ENCODE data around the gene SUPT5H. TPM values are rescaled to one million over a fixed set of nuclear protein-coding genes. Genes with fewer than 3 reads are reported as not detected.

Gene SUPT5H
- total RNA-seq, 4 donors from 2014 or later, result 39.5 to 80.3 (median 67.7) TPM

- DNase-seq, result no peak
- H3K27ac ChIP-seq, result no peak overlapping the region
- H3K4me1 ChIP-seq, result peaks cover 0 to 11% (median 0%) of the 10 kb centered on the region in 3 donors
- H3K4me3 ChIP-seq, result no peak overlapping the region
- intact Hi-C loops (cut with DNase I), result no loop called here
- no peaks in the 10 kb centered on the region for H3K9me3 ChIP-seq
- peaks cover 0 to 56% (median 13%) of the 10 kb centered on the region in 3 donors for H3K36me3 ChIP-seq
- H3K27me3 ChIP-seq, result no peaks in the 10 kb centered on the region
- WGBS, 2 donors, result 90 to 95% methylated on average over 4 to 5 of the region's 15 CpGs
- TF ChIP-seq CTCF (IDR thresholded peaks at IDR 0.05), result no peak
- no peak for TF ChIP-seq POLR2A (IDR thresholded peaks at IDR 0.05)
Observed at GRCh38 chr19:39420769-39421168, 24.6 kb upstream of the SUPT5H start.

- TF ChIP-seq POLR2A (IDR thresholded peaks at IDR 0.05) (no peak), CTCF (IDR thresholded peaks at IDR 0.05) (no peak)
- no peaks in the 10 kb centered on the region for H3K27me3 ChIP-seq
- H3K9me3 ChIP-seq, result no peaks in the 10 kb centered on the region
- intact Hi-C loops (cut with DNase I), result no loop called here
- no peak for DNase-seq
- 89 to 95% methylated on average over 3 to 4 of the region's 5 CpGs for WGBS, 2 donors
- H3K4me3 ChIP-seq, result no peak overlapping the region
- H3K36me3 ChIP-seq, result peaks cover 0 to 56% (median 13%) of the 10 kb centered on the region in 3 donors
- H3K4me1 ChIP-seq, result no peaks in the 10 kb centered on the region
- H3K27ac ChIP-seq, result no peak overlapping the region
Observed at GRCh38 chr19:39422020-39422419, 23.4 kb upstream of the SUPT5H start.

GRCh38 chr19:39423258-39424086 is 21.9 kb upstream of the SUPT5H start:
- no peak for TF ChIP-seq POLR2A (IDR thresholded peaks at IDR 0.05)
- TF ChIP-seq CTCF (IDR thresholded peaks at IDR 0.05), result no peak
- DNase-seq, result no peak
- H3K9me3 ChIP-seq, result no peaks in the 10 kb centered on the region
- peaks cover 0 to 44% (median 12%) of the 10 kb centered on the region in 3 donors for H3K36me3 ChIP-seq
- peaks cover 0 to 7% (median 4%) of the 10 kb centered on the region in 3 donors for H3K4me1 ChIP-seq
- no peak overlapping the region for H3K4me3 ChIP-seq
- H3K27ac ChIP-seq, result no peak overlapping the region
- no peaks in the 10 kb centered on the region for H3K27me3 ChIP-seq
- intact Hi-C loops (cut with DNase I), result no loop called here
- WGBS, 2 donors, result 76 to 88% methylated on average over 3 to 25 of the region's 35 CpGs

GRCh38 chr19:39424934-39425333 is 20.4 kb upstream of the SUPT5H start:
- no peak overlapping the region for H3K4me3 ChIP-seq
- H3K4me1 ChIP-seq, result peaks cover 0 to 18% (median 14%) of the 10 kb centered on the region in 3 donors
- no peak overlapping the region for H3K27ac ChIP-seq
- no CpG with 5 or more reads among the region's 16 CpGs for WGBS, 2 donors
- TF ChIP-seq POLR2A (IDR thresholded peaks at IDR 0.05) (no peak), CTCF (IDR thresholded peaks at IDR 0.05) (no peak)
- H3K36me3 ChIP-seq, result peaks cover 0 to 35% (median 4%) of the 10 kb centered on the region in 3 donors
- no peak for DNase-seq
- H3K27me3 ChIP-seq, result no peaks in the 10 kb centered on the region
- H3K9me3 ChIP-seq, result no peaks in the 10 kb centered on the region
- intact Hi-C loops (cut with DNase I), result no loop called here

GRCh38 chr19:39425744-39426143 is 19.6 kb upstream of the SUPT5H start:
- no peak for DNase-seq
- no peaks in the 10 kb centered on the region for H3K9me3 ChIP-seq
- H3K27ac ChIP-seq, result no peak overlapping the region
- peaks cover 0 to 25% (median 14%) of the 10 kb centered on the region in 3 donors for H3K4me1 ChIP-seq
- no peaks in the 10 kb centered on the region for H3K27me3 ChIP-seq
- WGBS, 2 donors, result 88 to 91% methylated on average over 7 of the region's 7 CpGs
- H3K36me3 ChIP-seq, result peaks cover 0 to 35% (median 4%) of the 10 kb centered on the region in 3 donors
- TF ChIP-seq POLR2A (IDR thresholded peaks at IDR 0.05) (no peak), CTCF (IDR thresholded peaks at IDR 0.05) (no peak)
- intact Hi-C loops (cut with DNase I), result no loop called here
- H3K4me3 ChIP-seq, result no peak overlapping the region

Measured in esophagus squamous epithelium (tissue), 5 donors.